Stimulated activated naive CD8-positive, alpha-beta T cell treated with anti-CD3 and anti-CD28 coated beads, Interleukin-15, amount 100 ng/mL, for 72 hours (primary cell): Measurements from ENCODE around the gene TDO2.
A peak's percentile ranks its signal among the peaks of the same experiment; 100 is the strongest.
"Not testable (repeated sequence)": the region's sequence is repeated elsewhere in the genome, so short reads cannot be mapped to it uniquely, and the experiment has no call there.

Experiments
- ATAC-seq: fragments of 150-1000 bp; cut with Tn5 transposase; 2 replicates; pipeline ENCODE4 v1.10.0; 2021; ENCODE audit warnings: mild to moderate bottlenecking, moderate library complexity
- DNase-seq, 2 donors: peaks; one replicate each; pipeline ENCODE4 v3.0.0; 2021 to 2022
- H3K27ac Mint-ChIP-seq, 2 donors: one replicate each; pipeline ENCODE4 v1.8.0; 2022; ENCODE audit warnings: mild to moderate bottlenecking in 2 of 2, mixed read lengths in 2 of 2, moderate library complexity in 2 of 2
- H3K27me3 Mint-ChIP-seq: one replicate; pipeline ENCODE4 v1.8.0; 2022; ENCODE audit warnings: mixed read lengths
- H3K4me1 Mint-ChIP-seq: one replicate; pipeline ENCODE4 v1.8.0; 2022; ENCODE audit warnings: mild to moderate bottlenecking, mixed read lengths
- H3K4me3 Mint-ChIP-seq, 2 donors: one replicate each; pipeline ENCODE4 v1.8.0; 2022; ENCODE audit warnings: mild to moderate bottlenecking in 2 of 2, mixed read lengths in 2 of 2, moderate library complexity in 1 of 2
- H3K9me3 Mint-ChIP-seq, 2 donors: one replicate each; pipeline ENCODE4 v1.8.0; 2022; ENCODE audit warnings: mixed read lengths in 2 of 2

TDO2 gene

GRCh38 chr4:155898371-155898770, 5.1 kb upstream of the TDO2 start:
- H3K27me3 Mint-ChIP-seq: peaks cover 12% of the 10 kb centered on the region
- H3K27ac Mint-ChIP-seq, H3K4me3 Mint-ChIP-seq, DNase-seq, H3K4me1 Mint-ChIP-seq, ATAC-seq, H3K9me3 Mint-ChIP-seq: not testable (repeated sequence)

- Mint-ChIP-seq H3K4me1 (no peaks in the 10 kb centered on the region), H3K27me3 (peaks cover 9% of the 10 kb centered on the region), H3K27ac (no peak overlapping the region), H3K4me3 (no peak overlapping the region), H3K9me3 (peaks cover 0 to 8% of the 10 kb centered on the region in 2 donors)
- DNase-seq: no peak
- ATAC-seq: no peak
Measured at GRCh38 chr4:155899891-155900290, 3.6 kb upstream of the TDO2 start.

- ATAC-seq (no peak), DNase-seq (no peak)
- H3K4me1 Mint-ChIP-seq: no peaks in the 10 kb centered on the region
- no peak overlapping the region for H3K27ac Mint-ChIP-seq
- peaks cover 9% of the 10 kb centered on the region for H3K27me3 Mint-ChIP-seq
- H3K9me3 Mint-ChIP-seq: peaks cover 0 to 8% of the 10 kb centered on the region in 2 donors
- H3K4me3 Mint-ChIP-seq: no peak overlapping the region
Measured at GRCh38 chr4:155900381-155900780, 3.1 kb upstream of the TDO2 start.

GRCh38 chr4:155901013-155901412, 2.5 kb upstream of the TDO2 start:
- no peak overlapping the region for H3K4me3 Mint-ChIP-seq
- ATAC-seq (no peak), DNase-seq (no peak)
- H3K27me3 Mint-ChIP-seq: peaks cover 9% of the 10 kb centered on the region
- no peaks in the 10 kb centered on the region for H3K4me1 Mint-ChIP-seq
- H3K27ac Mint-ChIP-seq: no peak overlapping the region
- H3K9me3 Mint-ChIP-seq: peaks cover 0 to 8% of the 10 kb centered on the region in 2 donors

GRCh38 chr4:155904331-155904730, 835 bp downstream of the TDO2 start:
- ATAC-seq (no peak), DNase-seq (no peak)
- peaks cover 8% of the 10 kb centered on the region for H3K4me1 Mint-ChIP-seq
- H3K27me3 Mint-ChIP-seq: peaks cover 9% of the 10 kb centered on the region
- H3K9me3 Mint-ChIP-seq: no peaks in the 10 kb centered on the region
- H3K4me3 Mint-ChIP-seq: no peak overlapping the region
- H3K27ac Mint-ChIP-seq: no peak overlapping the region

DNA sequence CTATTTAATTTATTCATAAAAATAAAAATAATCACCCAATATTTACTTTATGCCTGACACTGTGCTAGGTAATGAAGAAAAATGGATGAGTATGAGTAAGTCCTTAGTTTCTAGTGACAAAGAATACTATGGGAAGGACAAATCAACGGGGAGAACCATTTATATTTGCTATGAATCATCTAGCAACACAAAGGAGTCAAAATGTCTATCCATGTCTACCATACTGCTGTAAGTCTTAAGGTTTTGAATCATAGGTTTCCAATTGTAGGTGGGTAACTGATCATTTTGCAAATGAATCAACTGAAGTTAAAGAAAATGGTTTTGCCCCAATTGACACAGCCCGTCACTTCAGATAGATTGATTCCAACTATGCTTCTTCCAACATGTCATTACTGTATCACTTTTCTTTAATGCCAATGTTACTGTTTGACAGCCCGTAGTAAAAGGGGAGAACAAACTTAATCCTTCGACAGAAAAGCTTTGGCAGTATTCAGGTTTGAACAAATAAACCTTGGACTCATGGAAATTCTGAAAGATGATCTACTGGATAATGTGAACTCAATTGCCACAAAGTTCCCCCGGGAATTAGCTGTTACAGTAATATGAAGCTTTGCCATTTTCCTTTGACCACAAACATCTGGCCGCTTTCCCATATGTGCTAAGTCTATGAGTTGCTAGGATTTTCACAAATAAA, 3.2 kb downstream of the TDO2 start:
- Mint-ChIP-seq H3K9me3 (no peaks in the 10 kb centered on the region), H3K4me3 (no peak overlapping the region), H3K27me3 (peaks cover 9% of the 10 kb centered on the region), H3K27ac (no peak overlapping the region), H3K4me1 (peaks cover 8% of the 10 kb centered on the region)
- ATAC-seq (no peak), DNase-seq (no peak)

DNA sequence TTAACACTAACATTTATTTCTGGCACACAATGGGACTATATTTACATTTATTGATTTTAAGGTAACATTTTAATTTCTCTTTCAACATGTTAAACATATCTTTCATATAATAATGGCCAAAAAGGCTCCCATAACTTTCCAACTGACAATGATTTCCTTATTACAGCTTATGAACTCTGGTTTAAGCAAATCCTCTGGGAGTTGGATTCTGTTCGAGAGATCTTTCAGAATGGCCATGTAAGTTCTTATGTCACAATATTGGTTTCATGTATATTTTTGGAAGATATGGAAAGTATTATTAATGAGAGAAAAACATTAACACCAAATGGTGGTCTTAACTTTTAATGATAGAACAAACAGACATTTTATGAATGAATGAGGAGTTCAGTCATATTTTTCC, 4.1 kb downstream of the TDO2 start:
- ATAC-seq: no peak

DNA sequence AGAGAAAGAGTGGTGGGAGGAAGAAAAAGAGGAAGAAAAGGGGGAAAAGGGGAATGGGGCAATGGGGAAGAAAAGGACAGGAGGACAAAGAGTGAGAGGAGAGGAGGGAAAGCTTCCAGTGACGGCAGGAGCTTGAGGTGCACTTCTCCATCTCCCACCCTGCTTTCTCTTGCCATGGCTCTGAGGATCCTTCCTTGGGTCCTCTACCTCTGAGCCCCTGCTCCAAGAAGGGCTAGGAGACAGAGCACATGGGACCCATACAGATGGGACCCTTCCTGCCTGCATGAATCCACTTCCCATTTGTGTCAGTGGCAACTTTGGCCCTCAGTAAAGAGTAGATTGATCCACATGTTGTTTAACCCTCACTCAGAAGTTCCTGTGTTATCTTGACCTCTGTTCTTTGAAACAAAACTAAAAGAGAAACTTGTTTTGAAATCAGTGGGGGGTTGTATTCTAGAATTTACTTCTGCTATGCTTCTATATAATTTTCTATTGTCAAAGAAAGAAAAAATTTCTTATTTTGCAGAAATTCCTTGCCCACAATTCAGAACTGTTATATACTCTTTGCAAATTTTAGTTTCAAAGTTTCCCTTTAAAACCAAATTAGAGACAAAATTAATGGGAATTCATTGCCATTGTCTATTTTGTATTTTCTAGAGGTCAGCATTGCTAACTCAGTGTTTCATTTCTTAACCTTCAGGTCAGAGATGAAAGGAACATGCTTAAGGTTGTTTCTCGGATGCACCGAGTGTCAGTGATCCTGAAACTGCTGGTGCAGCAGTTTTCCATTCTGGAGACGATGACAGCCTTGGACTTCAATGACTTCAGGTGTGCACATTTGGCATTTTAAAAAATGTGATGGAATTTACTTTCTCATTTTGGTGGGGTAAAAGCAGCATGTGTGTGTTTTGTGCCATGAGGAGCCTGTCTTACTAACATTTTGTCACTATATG, 5.0 kb downstream of the TDO2 start:
- Mint-ChIP-seq H3K4me1 (peaks cover 21% of the 10 kb centered on the region), H3K27ac (no peak overlapping the region), H3K9me3 (no peaks in the 10 kb centered on the region), H3K4me3 (peak overlapping the region; percentile 16 to 36), H3K27me3 (peaks cover 7% of the 10 kb centered on the region)
- ATAC-seq: no peak
- no peak for DNase-seq

More for the DNA sequence above, 4.1 kb downstream of the TDO2 start:
- Mint-ChIP-seq H3K27me3 (peaks cover 9% of the 10 kb centered on the region), H3K4me3 (no peak overlapping the region), H3K9me3 (no peaks in the 10 kb centered on the region), H3K4me1 (peaks cover 16% of the 10 kb centered on the region), H3K27ac (no peak overlapping the region)
- no peak for DNase-seq

- no peaks in the 10 kb centered on the region for H3K9me3 Mint-ChIP-seq
- no peaks in the 10 kb centered on the region for H3K27me3 Mint-ChIP-seq
- no peak for DNase-seq
Measured at GRCh38 chr4:155909615-155910226, 6.2 kb downstream of the TDO2 start.

GRCh38 chr4:155911905-155912304, 8.4 kb downstream of the TDO2 start:
- Mint-ChIP-seq H3K9me3 (no peaks in the 10 kb centered on the region), H3K4me1 (peaks cover 21% of the 10 kb centered on the region), H3K27ac (peak overlapping the region in 1 of 2 donors; percentile 62), H3K4me3 (no peak overlapping the region), H3K27me3 (no peaks in the 10 kb centered on the region)
- ATAC-seq (peak; percentile 79), DNase-seq (no peak)

More at GRCh38 chr4:155909615-155910226, 6.2 kb downstream of the TDO2 start:
- Mint-ChIP-seq H3K4me3 (no peak overlapping the region), H3K4me1 (peaks cover 21% of the 10 kb centered on the region), H3K27ac (no peak overlapping the region)
- no peak for ATAC-seq

GRCh38 chr4:155914782-155915181, 11.3 kb downstream of the TDO2 start:
- Mint-ChIP-seq H3K9me3 (no peaks in the 10 kb centered on the region), H3K27me3 (no peaks in the 10 kb centered on the region), H3K4me3 (no peak overlapping the region), H3K27ac (no peak overlapping the region), H3K4me1 (peaks cover 13% of the 10 kb centered on the region)
- no peak for ATAC-seq
- no peak for DNase-seq

DNA sequence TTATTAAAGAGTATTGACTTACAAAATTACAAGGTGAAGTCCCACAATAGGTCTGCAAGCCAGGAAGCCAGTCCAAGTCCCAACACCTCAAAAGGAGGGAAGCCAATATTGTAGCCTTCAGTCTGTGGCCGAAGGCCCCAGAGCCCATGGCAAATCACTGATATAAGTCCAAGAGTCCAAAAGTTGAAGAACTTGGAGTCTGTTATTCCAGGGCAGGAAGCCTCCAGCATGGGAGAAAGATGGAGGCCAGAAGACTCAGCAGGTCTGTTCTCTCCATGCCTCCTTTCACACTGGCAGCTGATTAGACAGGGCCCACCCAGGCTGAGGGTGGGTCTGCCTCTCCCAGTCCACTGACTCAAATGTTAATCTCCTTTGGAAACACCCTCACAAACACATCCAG, 18.1 kb downstream of the TDO2 start:
- ATAC-seq: no peak

GRCh38 chr4:155924637-155925036, 21.1 kb downstream of the TDO2 start:
- H3K27me3 Mint-ChIP-seq: no peaks in the 10 kb centered on the region

More for the DNA sequence above, 18.1 kb downstream of the TDO2 start:
- no peak overlapping the region for H3K4me3 Mint-ChIP-seq
- H3K9me3 Mint-ChIP-seq: peaks cover 6 to 14% of the 10 kb centered on the region in 2 donors
- no peaks in the 10 kb centered on the region for H3K4me1 Mint-ChIP-seq
- no peak for DNase-seq
- H3K27ac Mint-ChIP-seq: no peak overlapping the region
- no peaks in the 10 kb centered on the region for H3K27me3 Mint-ChIP-seq

DNA sequence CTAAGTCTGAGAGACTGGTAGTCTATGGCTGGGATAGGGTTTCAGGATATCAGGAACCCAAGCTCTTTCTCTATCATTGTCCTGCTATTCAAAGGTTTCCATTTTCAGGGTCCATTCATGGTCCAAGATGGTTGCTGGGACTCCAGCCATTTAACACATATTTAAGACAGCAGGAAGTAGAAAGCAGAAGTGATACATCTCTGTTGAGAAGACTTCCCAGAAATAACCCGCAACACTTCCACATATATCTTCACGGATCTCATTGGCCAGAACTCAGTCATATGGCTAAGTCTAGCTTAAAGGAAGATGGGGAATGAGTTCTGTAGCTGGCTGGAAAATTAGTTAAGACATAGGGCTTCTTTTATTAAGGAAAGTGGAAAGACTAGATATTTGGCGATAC, 26.3 kb downstream of the TDO2 start:
- Mint-ChIP-seq H3K4me3 (no peak overlapping the region), H3K4me1 (no peaks in the 10 kb centered on the region), H3K27ac (no peak overlapping the region), H3K9me3 (peaks cover 10 to 17% of the 10 kb centered on the region in 2 donors), H3K27me3 (no peaks in the 10 kb centered on the region)
- DNase-seq (no peak), ATAC-seq (no peak)

More at GRCh38 chr4:155924637-155925036, 21.1 kb downstream of the TDO2 start:
- Mint-ChIP-seq H3K4me1 (no peaks in the 10 kb centered on the region), H3K27ac (no peak overlapping the region), H3K4me3 (no peak overlapping the region), H3K9me3 (peaks cover 6 to 14% of the 10 kb centered on the region in 2 donors)
- DNase-seq (no peak), ATAC-seq (no peak)

- no peaks in the 10 kb centered on the region for H3K27me3 Mint-ChIP-seq
- no peak overlapping the region for H3K27ac Mint-ChIP-seq
- peaks cover 10 to 17% of the 10 kb centered on the region in 2 donors for H3K9me3 Mint-ChIP-seq
- DNase-seq (no peak), ATAC-seq (no peak)
- H3K4me1 Mint-ChIP-seq: no peaks in the 10 kb centered on the region
- no peak overlapping the region for H3K4me3 Mint-ChIP-seq
Measured at GRCh38 chr4:155930330-155930729, 26.8 kb downstream of the TDO2 start.

GRCh38 chr4:155931634-155932033, 28.1 kb downstream of the TDO2 start:
- no peaks in the 10 kb centered on the region for H3K27me3 Mint-ChIP-seq
- H3K4me1 Mint-ChIP-seq: no peaks in the 10 kb centered on the region
- H3K27ac Mint-ChIP-seq: no peak overlapping the region
- ATAC-seq (no peak), DNase-seq (no peak)
- H3K4me3 Mint-ChIP-seq: no peak overlapping the region
- H3K9me3 Mint-ChIP-seq: peaks cover 10 to 17% of the 10 kb centered on the region in 2 donors
